ENCODE results near the gene MYBBP1A. TPM values are rescaled to one million over a fixed set of nuclear protein-coding genes. Genes with fewer than 3 reads are reported as not detected.

MYBBP1A gene
- total and polyA plus RNA-seq, 2 experiments from 2014 or later = 70.7 to 213 TPM

- H3K4me1 ChIP-seq (ENCODE audit: insufficient read depth) = no peaks in the 10 kb centered on the region
- Mint-ChIP-seq H3K27me3 (ENCODE audit: insufficient read depth, low read depth, poor library complexity) (peaks cover 31% of the 10 kb centered on the region), H3K4me1 (peaks cover 5% of the 10 kb centered on the region; the same call in 2 of the 3 replicates), H3K36me3 (ENCODE audit: low read depth) (no peaks in the 10 kb centered on the region), H3K9me3 (no peaks in the 10 kb centered on the region; the same call in 2 of the 3 replicates), H3K4me3 (no peak overlapping the region; the same call in 2 of the 3 replicates), H3K27ac (no peak overlapping the region)
- H3K27ac ChIP-seq (ENCODE audit: low read depth) = no peak overlapping the region
- no peaks in the 10 kb centered on the region for H3K9me2 ChIP-seq (ENCODE audit: insufficient read depth)
- DNase-seq (ENCODE audit: low spot score) (no peak), ATAC-seq (no peak)
- H4K20me1 ChIP-seq (replicated peaks; ENCODE audit: insufficient read depth) = no peaks in the 10 kb centered on the region
- no peak overlapping the region for H2AFZ ChIP-seq
- no peaks in the 10 kb centered on the region for H3K36me3 ChIP-seq (ENCODE audit: insufficient read depth)
- H3F3A ChIP-seq (replicated peaks; ENCODE audit: low read depth) = no peaks in the 10 kb centered on the region
- no peak overlapping the region for H3K4me3 ChIP-seq
- no peaks in the 10 kb centered on the region for H3K79me2 ChIP-seq (replicated peaks; ENCODE audit: insufficient read depth)
- H3K27me3 ChIP-seq (ENCODE audit: insufficient read depth) = no peaks in the 10 kb centered on the region
- TF ChIP-seq ZNF114 (CRISPR knock-in tag; IDR thresholded peaks at IDR 0.05) = no peak
- TF ChIP-seq EZH2phosphoT487 (IDR thresholded peaks at IDR 0.05; ENCODE audit: unreplicated experiment) = no peak
- TF ChIP-seq ZNF331 (CRISPR knock-in tag; IDR thresholded peaks at IDR 0.05; ENCODE audit: low read depth) = no peak
- TF ChIP-seq JUNB (IDR thresholded peaks at IDR 0.05; ENCODE audit: unreplicated experiment) = no peak
- no peak for TF ChIP-seq CREB1 (CRISPR knock-in tag; IDR thresholded peaks at IDR 0.05; ENCODE audit: low read depth)
- TF ChIP-seq EZH2 (IDR thresholded peaks at IDR 0.05; ENCODE audit: low read depth, unreplicated experiment) = no peak
- TF ChIP-seq STAT1 (IDR thresholded peaks at IDR 0.05; ENCODE audit: unreplicated experiment) = no peak
- TF ChIP-seq POLR2AphosphoS5 (IDR thresholded peaks at IDR 0.05; ENCODE audit: low read depth) = no peak
- TF ChIP-seq, protein P1, sequence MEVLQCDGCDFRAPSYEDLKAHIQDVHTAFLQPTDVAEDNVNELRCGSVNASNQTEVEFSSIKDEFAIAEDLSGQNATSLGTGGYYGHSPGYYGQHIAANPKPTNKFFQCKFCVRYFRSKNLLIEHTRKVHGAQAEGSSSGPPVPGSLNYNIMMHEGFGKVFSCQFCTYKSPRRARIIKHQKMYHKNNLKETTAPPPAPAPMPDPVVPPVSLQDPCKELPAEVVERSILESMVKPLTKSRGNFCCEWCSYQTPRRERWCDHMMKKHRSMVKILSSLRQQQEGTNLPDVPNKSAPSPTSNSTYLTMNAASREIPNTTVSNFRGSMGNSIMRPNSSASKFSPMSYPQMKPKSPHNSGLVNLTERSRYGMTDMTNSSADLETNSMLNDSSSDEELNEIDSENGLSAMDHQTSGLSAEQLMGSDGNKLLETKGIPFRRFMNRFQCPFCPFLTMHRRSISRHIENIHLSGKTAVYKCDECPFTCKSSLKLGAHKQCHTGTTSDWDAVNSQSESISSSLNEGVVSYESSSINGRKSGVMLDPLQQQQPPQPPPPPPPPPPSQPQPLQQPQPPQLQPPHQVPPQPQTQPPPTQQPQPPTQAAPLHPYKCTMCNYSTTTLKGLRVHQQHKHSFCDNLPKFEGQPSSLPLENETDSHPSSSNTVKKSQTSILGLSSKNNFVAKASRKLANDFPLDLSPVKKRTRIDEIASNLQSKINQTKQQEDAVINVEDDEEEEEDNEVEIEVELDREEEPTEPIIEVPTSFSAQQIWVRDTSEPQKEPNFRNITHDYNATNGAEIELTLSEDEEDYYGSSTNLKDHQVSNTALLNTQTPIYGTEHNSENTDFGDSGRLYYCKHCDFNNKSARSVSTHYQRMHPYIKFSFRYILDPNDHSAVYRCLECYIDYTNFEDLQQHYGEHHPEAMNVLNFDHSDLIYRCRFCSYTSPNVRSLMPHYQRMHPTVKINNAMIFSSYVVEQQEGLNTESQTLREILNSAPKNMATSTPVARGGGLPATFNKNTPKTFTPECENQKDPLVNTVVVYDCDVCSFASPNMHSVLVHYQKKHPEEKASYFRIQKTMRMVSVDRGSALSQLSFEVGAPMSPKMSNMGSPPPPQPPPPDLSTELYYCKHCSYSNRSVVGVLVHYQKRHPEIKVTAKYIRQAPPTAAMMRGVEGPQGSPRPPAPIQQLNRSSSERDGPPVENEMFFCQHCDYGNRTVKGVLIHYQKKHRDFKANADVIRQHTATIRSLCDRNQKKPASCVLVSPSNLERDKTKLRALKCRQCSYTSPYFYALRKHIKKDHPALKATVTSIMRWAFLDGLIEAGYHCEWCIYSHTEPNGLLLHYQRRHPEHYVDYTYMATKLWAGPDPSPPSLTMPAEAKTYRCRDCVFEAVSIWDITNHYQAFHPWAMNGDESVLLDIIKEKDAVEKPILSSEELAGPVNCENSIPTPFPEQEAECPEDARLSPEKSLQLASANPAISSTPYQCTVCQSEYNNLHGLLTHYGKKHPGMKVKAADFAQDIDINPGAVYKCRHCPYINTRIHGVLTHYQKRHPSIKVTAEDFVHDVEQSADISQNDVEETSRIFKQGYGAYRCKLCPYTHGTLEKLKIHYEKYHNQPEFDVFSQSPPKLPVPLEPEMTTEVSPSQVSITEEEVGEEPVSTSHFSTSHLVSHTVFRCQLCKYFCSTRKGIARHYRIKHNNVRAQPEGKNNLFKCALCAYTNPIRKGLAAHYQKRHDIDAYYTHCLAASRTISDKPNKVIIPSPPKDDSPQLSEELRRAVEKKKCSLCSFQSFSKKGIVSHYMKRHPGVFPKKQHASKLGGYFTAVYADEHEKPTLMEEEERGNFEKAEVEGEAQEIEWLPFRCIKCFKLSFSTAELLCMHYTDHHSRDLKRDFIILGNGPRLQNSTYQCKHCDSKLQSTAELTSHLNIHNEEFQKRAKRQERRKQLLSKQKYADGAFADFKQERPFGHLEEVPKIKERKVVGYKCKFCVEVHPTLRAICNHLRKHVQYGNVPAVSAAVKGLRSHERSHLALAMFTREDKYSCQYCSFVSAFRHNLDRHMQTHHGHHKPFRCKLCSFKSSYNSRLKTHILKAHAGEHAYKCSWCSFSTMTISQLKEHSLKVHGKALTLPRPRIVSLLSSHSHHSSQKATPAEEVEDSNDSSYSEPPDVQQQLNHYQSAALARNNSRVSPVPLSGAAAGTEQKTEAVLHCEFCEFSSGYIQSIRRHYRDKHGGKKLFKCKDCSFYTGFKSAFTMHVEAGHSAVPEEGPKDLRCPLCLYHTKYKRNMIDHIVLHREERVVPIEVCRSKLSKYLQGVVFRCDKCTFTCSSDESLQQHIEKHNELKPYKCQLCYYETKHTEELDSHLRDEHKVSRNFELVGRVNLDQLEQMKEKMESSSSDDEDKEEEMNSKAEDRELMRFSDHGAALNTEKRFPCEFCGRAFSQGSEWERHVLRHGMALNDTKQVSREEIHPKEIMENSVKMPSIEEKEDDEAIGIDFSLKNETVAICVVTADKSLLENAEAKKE (CRISPR knock-in tag; IDR thresholded peaks at IDR 0.05) = no peak
- TF ChIP-seq, protein P2, sequence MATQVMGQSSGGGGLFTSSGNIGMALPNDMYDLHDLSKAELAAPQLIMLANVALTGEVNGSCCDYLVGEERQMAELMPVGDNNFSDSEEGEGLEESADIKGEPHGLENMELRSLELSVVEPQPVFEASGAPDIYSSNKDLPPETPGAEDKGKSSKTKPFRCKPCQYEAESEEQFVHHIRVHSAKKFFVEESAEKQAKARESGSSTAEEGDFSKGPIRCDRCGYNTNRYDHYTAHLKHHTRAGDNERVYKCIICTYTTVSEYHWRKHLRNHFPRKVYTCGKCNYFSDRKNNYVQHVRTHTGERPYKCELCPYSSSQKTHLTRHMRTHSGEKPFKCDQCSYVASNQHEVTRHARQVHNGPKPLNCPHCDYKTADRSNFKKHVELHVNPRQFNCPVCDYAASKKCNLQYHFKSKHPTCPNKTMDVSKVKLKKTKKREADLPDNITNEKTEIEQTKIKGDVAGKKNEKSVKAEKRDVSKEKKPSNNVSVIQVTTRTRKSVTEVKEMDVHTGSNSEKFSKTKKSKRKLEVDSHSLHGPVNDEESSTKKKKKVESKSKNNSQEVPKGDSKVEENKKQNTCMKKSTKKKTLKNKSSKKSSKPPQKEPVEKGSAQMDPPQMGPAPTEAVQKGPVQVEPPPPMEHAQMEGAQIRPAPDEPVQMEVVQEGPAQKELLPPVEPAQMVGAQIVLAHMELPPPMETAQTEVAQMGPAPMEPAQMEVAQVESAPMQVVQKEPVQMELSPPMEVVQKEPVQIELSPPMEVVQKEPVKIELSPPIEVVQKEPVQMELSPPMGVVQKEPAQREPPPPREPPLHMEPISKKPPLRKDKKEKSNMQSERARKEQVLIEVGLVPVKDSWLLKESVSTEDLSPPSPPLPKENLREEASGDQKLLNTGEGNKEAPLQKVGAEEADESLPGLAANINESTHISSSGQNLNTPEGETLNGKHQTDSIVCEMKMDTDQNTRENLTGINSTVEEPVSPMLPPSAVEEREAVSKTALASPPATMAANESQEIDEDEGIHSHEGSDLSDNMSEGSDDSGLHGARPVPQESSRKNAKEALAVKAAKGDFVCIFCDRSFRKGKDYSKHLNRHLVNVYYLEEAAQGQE (IDR thresholded peaks at IDR 0.05; ENCODE audit: unreplicated experiment) = no peak
- TF ChIP-seq ETS1 (IDR thresholded peaks at IDR 0.05) = no peak
- no peak overlapping the region for H3K4me2 ChIP-seq
Observed at GRCh38 chr17:4507361-4508111, 47.6 kb downstream of the MYBBP1A start.
